ENCODE measurements around the gene NRG2.
A peak's percentile ranks its signal among the peaks of the same experiment; 100 is the strongest.

The NRG2 gene

GRCh38 chr5:139856714-139857113, 186.4 kb downstream of the NRG2 start:
- peaks cover 2% of the 10 kb centered on the region for H3K27me3 ChIP-seq (ENCODE audit: control insufficient read depth, insufficient read depth, low read length)
- no peak overlapping the region for H3K4me3 ChIP-seq (ENCODE audit: low read depth, low read length)
- H3K9me3 ChIP-seq (ENCODE audit: control insufficient read depth, insufficient read depth, low read length): no peaks in the 10 kb centered on the region
- H3K9ac ChIP-seq (ENCODE audit: low read depth, low read length): no peak overlapping the region
- H3K4me1 ChIP-seq (ENCODE audit: control insufficient read depth, insufficient read depth, low read length): no peaks in the 10 kb centered on the region
- no peaks in the 10 kb centered on the region for H3K36me3 ChIP-seq (ENCODE audit: control insufficient read depth, insufficient read depth, low read length)

GRCh38 chr5:139855946-139856540, 187.1 kb downstream of the NRG2 start:
- no peaks in the 10 kb centered on the region for H3K36me3 ChIP-seq (ENCODE audit: control insufficient read depth, insufficient read depth, low read length)
- H3K4me1 ChIP-seq (ENCODE audit: control insufficient read depth, insufficient read depth, low read length): no peaks in the 10 kb centered on the region
- H3K9me3 ChIP-seq (ENCODE audit: control insufficient read depth, insufficient read depth, low read length): no peaks in the 10 kb centered on the region
- no peak overlapping the region for H3K4me3 ChIP-seq (ENCODE audit: low read depth, low read length)
- peaks cover 2% of the 10 kb centered on the region for H3K27me3 ChIP-seq (ENCODE audit: control insufficient read depth, insufficient read depth, low read length)
- H3K9ac ChIP-seq (ENCODE audit: low read depth, low read length): no peak overlapping the region

DNA sequence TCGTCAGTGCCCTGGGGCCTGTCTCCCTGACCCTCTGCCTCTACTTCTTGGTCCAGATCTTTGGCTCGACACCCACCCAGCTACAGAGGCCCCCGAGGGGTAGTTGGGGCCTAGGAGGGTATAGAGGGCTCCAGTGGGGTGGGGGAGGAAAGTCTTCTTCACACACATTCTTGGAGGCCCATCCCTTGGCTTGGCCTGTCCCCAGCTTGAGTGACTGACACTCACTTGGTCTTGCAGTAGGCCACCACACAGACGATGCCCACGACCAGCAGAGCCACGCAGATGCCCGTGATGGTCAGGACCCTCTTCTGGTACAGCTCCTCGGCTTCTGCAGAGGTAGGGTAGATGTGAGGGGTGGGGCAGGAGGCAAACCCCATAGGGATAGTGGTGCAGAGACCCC, 187.6 kb downstream of the NRG2 start:
- Histone ChIP-seq H3K9me3 (ENCODE audit: control insufficient read depth, insufficient read depth, low read length) (no peaks in the 10 kb centered on the region), H3K4me1 (ENCODE audit: control insufficient read depth, insufficient read depth, low read length) (no peaks in the 10 kb centered on the region), H3K9ac (ENCODE audit: low read depth, low read length) (no peak overlapping the region), H3K36me3 (ENCODE audit: control insufficient read depth, insufficient read depth, low read length) (no peaks in the 10 kb centered on the region), H3K4me3 (ENCODE audit: low read depth, low read length) (no peak overlapping the region), H3K27me3 (ENCODE audit: control insufficient read depth, insufficient read depth, low read length) (peaks cover 5% of the 10 kb centered on the region)

- peaks cover 10% of the 10 kb centered on the region for H3K27me3 ChIP-seq (ENCODE audit: control insufficient read depth, insufficient read depth, low read length)
Observed at GRCh38 chr5:139854953-139855352, 188.1 kb downstream of the NRG2 start.

GRCh38 chr5:139854029-139854605, 189.0 kb downstream of the NRG2 start:
- Histone ChIP-seq H3K27me3 (ENCODE audit: control insufficient read depth, insufficient read depth, low read length) (peaks cover 18% of the 10 kb centered on the region), H3K36me3 (ENCODE audit: control insufficient read depth, insufficient read depth, low read length) (no peaks in the 10 kb centered on the region), H3K4me3 (ENCODE audit: low read depth, low read length) (no peak overlapping the region), H3K9ac (ENCODE audit: low read depth, low read length) (no peak overlapping the region), H3K4me1 (ENCODE audit: control insufficient read depth, insufficient read depth, low read length) (no peaks in the 10 kb centered on the region), H3K9me3 (ENCODE audit: control insufficient read depth, insufficient read depth, low read length) (no peaks in the 10 kb centered on the region)

More at GRCh38 chr5:139854953-139855352, 188.1 kb downstream of the NRG2 start:
- Histone ChIP-seq H3K9ac (ENCODE audit: low read depth, low read length) (no peak overlapping the region), H3K9me3 (ENCODE audit: control insufficient read depth, insufficient read depth, low read length) (no peaks in the 10 kb centered on the region), H3K4me3 (ENCODE audit: low read depth, low read length) (no peak overlapping the region), H3K36me3 (ENCODE audit: control insufficient read depth, insufficient read depth, low read length) (no peaks in the 10 kb centered on the region), H3K4me1 (ENCODE audit: control insufficient read depth, insufficient read depth, low read length) (no peaks in the 10 kb centered on the region)

DNA sequence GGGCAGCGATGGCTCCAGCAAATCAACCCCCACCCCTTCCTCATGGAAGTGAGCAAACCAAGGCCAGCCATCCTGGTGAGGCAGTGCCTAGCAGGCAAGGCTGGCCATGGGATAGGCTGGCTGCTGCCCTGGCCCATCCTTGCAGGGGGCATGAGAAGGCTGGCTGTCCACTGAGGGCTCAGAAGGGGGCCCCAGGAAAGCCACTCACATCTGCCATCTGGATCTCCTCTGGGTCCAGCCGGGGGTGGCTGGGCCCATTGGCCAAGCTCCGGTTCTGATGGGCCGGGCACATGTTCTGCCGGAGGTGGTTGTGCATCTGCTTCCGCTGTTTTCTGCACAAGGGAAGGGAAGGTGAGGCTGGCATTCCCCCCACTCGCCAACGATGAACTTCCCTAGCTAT, 190.4 kb downstream of the NRG2 start:
- Histone ChIP-seq H3K4me3 (ENCODE audit: low read depth, low read length) (no peak overlapping the region), H3K27me3 (ENCODE audit: control insufficient read depth, insufficient read depth, low read length) (peaks cover 23% of the 10 kb centered on the region)

DNA sequence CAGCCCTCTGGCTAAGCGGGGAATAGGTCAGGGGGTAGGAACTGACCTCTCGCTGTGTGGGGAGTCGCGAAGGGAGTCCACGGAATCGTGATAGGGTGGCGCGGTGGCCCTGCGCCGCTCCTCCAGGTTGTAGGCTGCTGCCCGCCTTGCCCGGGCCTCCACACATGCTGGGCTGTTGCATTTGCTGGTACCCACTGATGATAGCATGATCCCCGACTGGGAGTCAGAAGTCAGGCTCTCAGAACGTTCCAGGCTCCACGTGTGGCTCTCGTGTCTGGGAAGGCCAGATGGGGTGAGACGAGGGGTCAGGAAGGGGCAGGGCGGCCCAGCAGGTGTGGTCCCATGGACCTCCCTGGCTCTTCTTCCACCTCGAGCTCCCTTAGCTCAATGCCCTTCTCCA, 191.5 kb downstream of the NRG2 start:
- H3K27me3 ChIP-seq (ENCODE audit: control insufficient read depth, insufficient read depth, low read length): peaks cover 32% of the 10 kb centered on the region
- peaks cover 3% of the 10 kb centered on the region for H3K4me1 ChIP-seq (ENCODE audit: control insufficient read depth, insufficient read depth, low read length)
- H3K4me3 ChIP-seq (ENCODE audit: low read depth, low read length): no peak overlapping the region
- H3K9me3 ChIP-seq (ENCODE audit: control insufficient read depth, insufficient read depth, low read length): no peaks in the 10 kb centered on the region
- no peaks in the 10 kb centered on the region for H3K36me3 ChIP-seq (ENCODE audit: control insufficient read depth, insufficient read depth, low read length)
- H3K9ac ChIP-seq (ENCODE audit: low read depth, low read length): no peak overlapping the region

More for the DNA sequence above, 190.4 kb downstream of the NRG2 start:
- Histone ChIP-seq H3K9ac (ENCODE audit: low read depth, low read length) (no peak overlapping the region), H3K36me3 (ENCODE audit: control insufficient read depth, insufficient read depth, low read length) (no peaks in the 10 kb centered on the region), H3K9me3 (ENCODE audit: control insufficient read depth, insufficient read depth, low read length) (no peaks in the 10 kb centered on the region), H3K4me1 (ENCODE audit: control insufficient read depth, insufficient read depth, low read length) (peaks cover 3% of the 10 kb centered on the region)

GRCh38 chr5:139850423-139851016, 192.6 kb downstream of the NRG2 start:
- Histone ChIP-seq H3K4me3 (ENCODE audit: low read depth, low read length) (no peak overlapping the region), H3K9me3 (ENCODE audit: control insufficient read depth, insufficient read depth, low read length) (no peaks in the 10 kb centered on the region), H3K36me3 (ENCODE audit: control insufficient read depth, insufficient read depth, low read length) (no peaks in the 10 kb centered on the region), H3K27me3 (ENCODE audit: control insufficient read depth, insufficient read depth, low read length) (peaks cover 41% of the 10 kb centered on the region), H3K4me1 (ENCODE audit: control insufficient read depth, insufficient read depth, low read length) (peaks cover 3% of the 10 kb centered on the region), H3K9ac (ENCODE audit: low read depth, low read length) (no peak overlapping the region)

DNA sequence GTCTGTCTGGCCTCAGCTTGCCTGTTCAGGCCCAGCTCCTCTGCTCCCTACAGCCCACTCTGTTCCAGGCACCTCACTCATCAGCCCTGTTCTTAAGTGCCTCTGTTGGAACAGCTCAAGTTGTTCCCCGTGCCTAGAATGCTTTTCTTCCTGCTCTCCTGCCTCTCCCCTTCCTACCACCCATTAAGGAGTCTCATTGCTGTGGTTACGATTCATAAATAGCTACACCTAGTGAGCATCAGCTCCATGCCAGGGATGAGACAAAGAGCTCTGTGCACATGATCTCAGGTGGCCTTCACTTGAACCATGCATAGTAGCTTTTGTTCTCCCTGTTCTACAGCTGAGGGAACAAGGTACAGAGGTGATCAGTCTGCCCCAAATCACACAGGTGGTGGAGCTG, 193.2 kb downstream of the NRG2 start:
- H3K4me1 ChIP-seq (ENCODE audit: control insufficient read depth, insufficient read depth, low read length): peaks cover 3% of the 10 kb centered on the region
- H3K9ac ChIP-seq (ENCODE audit: low read depth, low read length): no peak overlapping the region
- peaks cover 47% of the 10 kb centered on the region for H3K27me3 ChIP-seq (ENCODE audit: control insufficient read depth, insufficient read depth, low read length)
- no peaks in the 10 kb centered on the region for H3K9me3 ChIP-seq (ENCODE audit: control insufficient read depth, insufficient read depth, low read length)
- H3K4me3 ChIP-seq (ENCODE audit: low read depth, low read length): no peak overlapping the region
- no peaks in the 10 kb centered on the region for H3K36me3 ChIP-seq (ENCODE audit: control insufficient read depth, insufficient read depth, low read length)

GRCh38 chr5:139849501-139849900, 193.6 kb downstream of the NRG2 start:
- H3K9ac ChIP-seq (ENCODE audit: low read depth, low read length): no peak overlapping the region
- H3K27me3 ChIP-seq (ENCODE audit: control insufficient read depth, insufficient read depth, low read length): peaks cover 51% of the 10 kb centered on the region
- H3K9me3 ChIP-seq (ENCODE audit: control insufficient read depth, insufficient read depth, low read length): no peaks in the 10 kb centered on the region

GRCh38 chr5:139848508-139849100, 194.5 kb downstream of the NRG2 start:
- Histone ChIP-seq H3K9ac (ENCODE audit: low read depth, low read length) (no peak overlapping the region), H3K4me3 (ENCODE audit: low read depth, low read length) (peak overlapping the region; percentile 54), H3K36me3 (ENCODE audit: control insufficient read depth, insufficient read depth, low read length) (no peaks in the 10 kb centered on the region), H3K9me3 (ENCODE audit: control insufficient read depth, insufficient read depth, low read length) (no peaks in the 10 kb centered on the region), H3K27me3 (ENCODE audit: control insufficient read depth, insufficient read depth, low read length) (peaks cover 54% of the 10 kb centered on the region), H3K4me1 (ENCODE audit: control insufficient read depth, insufficient read depth, low read length) (peaks cover 3% of the 10 kb centered on the region)

More at GRCh38 chr5:139849501-139849900, 193.6 kb downstream of the NRG2 start:
- Histone ChIP-seq H3K36me3 (ENCODE audit: control insufficient read depth, insufficient read depth, low read length) (no peaks in the 10 kb centered on the region), H3K4me3 (ENCODE audit: low read depth, low read length) (no peak overlapping the region), H3K4me1 (ENCODE audit: control insufficient read depth, insufficient read depth, low read length) (peaks cover 3% of the 10 kb centered on the region)
